GM12878 (cell line): ENCODE data around the gene PFKFB2. TPM values are rescaled to one million over a fixed set of nuclear protein-coding genes. Genes with fewer than 3 reads are reported as not detected.

Experiments
- ATAC-seq: fragments of 200-7000 bp; cut with Tn5 transposase; 3 replicates; pipeline ENCODE4 v1.9.1; 2020; ENCODE audit warnings: mild to moderate bottlenecking, moderate library complexity
- BruUV-seq: library from RNA; stranded (reverse); fragments of 400-500 nt; replicated peaks from 2 replicates; lab custom pipeline; 2021; lab: Mats Ljungman, UMichigan
- CTCF ChIA-PET: fragments of 300-600 bp; sonication (Branson Sonifier 250); formaldehyde crosslinking; extraction: SDS; loops from one replicate; lab custom pipeline; 2021; ENCODE audit warnings: inconsistent platforms; lab: Yijun Ruan, JAX
- POLR2A ChIA-PET: fragments of 350-600 bp; formaldehyde crosslinking; extraction: SDS; loops from one replicate; lab custom pipeline; 2021; ENCODE audit warnings: inconsistent platforms; lab: Charles Lee
- RAD21 ChIA-PET: fragments of 300-600 bp; sonication (Branson Sonifier 250); formaldehyde crosslinking; loops from one replicate; lab custom pipeline; 2023; ENCODE audit warnings: antibody characterized with exemption; ENCODE audit not compliant: unreplicated experiment; lab: Charles Lee
- SMC1A ChIA-PET: fragments of 300-600 bp; sonication (Branson Sonifier 250); formaldehyde crosslinking; loops from one replicate; lab custom pipeline; 2023; ENCODE audit not compliant: unreplicated experiment, uncharacterized antibody; lab: Charles Lee
- DNase-seq: peaks from one replicate; pipeline ENCODE4 v3.0.0-alpha.2; 2011; ENCODE audit warnings: low read depth, low spot score
- FAIRE-seq: peaks from 3 replicates; lab custom pipeline; 2011; peaks lifted over from hg19 to GRCh38; lab: Jason Lieb, UNC
- H2AFZ ChIP-seq: 2 replicates; pipeline ENCODE4 v1.6.0; 2011; ENCODE audit warnings: low read depth, low read length, control low read depth; ENCODE audit not compliant: control insufficient read depth
- H3K27ac ChIP-seq: 2 replicates; pipeline ENCODE4 v1.5.1; 2011; ENCODE audit warnings: control low read depth; ENCODE audit not compliant: control insufficient read depth, insufficient read depth
- H3K27me3 ChIP-seq, 2 experiments: replicated peaks in 1 of 2; 2 replicates each; pipeline versions ENCODE4 v1.6.0 to v1.6.1; 2011; ENCODE audit warnings: low read length in 1 of 2; ENCODE audit not compliant: control insufficient read depth in 2 of 2, insufficient read depth in 2 of 2
- H3K36me3 ChIP-seq, 2 experiments: 2 replicates each; pipeline ENCODE4 v1.5.1; 2011; ENCODE audit warnings: low read length in 1 of 2; ENCODE audit not compliant: control insufficient read depth in 2 of 2, insufficient read depth in 2 of 2
- H3K4me1 ChIP-seq: 2 replicates; pipeline ENCODE4 v1.6.1; 2011; ENCODE audit warnings: mild to moderate bottlenecking, low read length, moderate library complexity, mixed read lengths; ENCODE audit not compliant: control insufficient read depth, insufficient read depth
- H3K4me2 ChIP-seq: 2 replicates; pipeline ENCODE4 v1.6.0; 2011; ENCODE audit warnings: control low read depth; ENCODE audit not compliant: control insufficient read depth, insufficient read depth
- H3K4me3 ChIP-seq: fragments of 200-600 bp; sonication (generic); 2 replicates; pipeline ENCODE4 v1.5.1; 2016
- H3K79me2 ChIP-seq: 2 replicates; pipeline ENCODE4 v1.6.0; 2011; ENCODE audit warnings: low read length; ENCODE audit not compliant: control insufficient read depth, insufficient read depth
- H3K9ac ChIP-seq: 2 replicates; pipeline ENCODE4 v1.8.0; 2011; ENCODE audit warnings: low read length, control low read depth, mixed read lengths; ENCODE audit not compliant: control insufficient read depth, insufficient read depth
- H3K9me3 ChIP-seq: replicated peaks from 3 replicates; pipeline ENCODE4 v1.5.1; 2011; ENCODE audit warnings: mild to moderate bottlenecking, low read length; ENCODE audit not compliant: control insufficient read depth, insufficient read depth
- H4K20me1 ChIP-seq: 2 replicates; pipeline ENCODE4 v1.6.0; 2011; ENCODE audit not compliant: control insufficient read depth, insufficient read depth
- BACH1 ChIP-seq: fragments of 450-650 bp; IDR thresholded peaks from 2 replicates; pipeline ENCODE4 v1.6.1; 2017; ENCODE audit warnings: mild to moderate bottlenecking, borderline replicate concordance
- EGR1 ChIP-seq, 2 experiments: IDR thresholded peaks; 1 replicate in 1 of 2; 2 replicates in 1 of 2; pipeline ENCODE4 v1.6.1; 2011 to 2012; ENCODE audit warnings: low read depth in 2 of 2, low read length in 2 of 2, borderline replicate concordance in 1 of 2, mild to moderate bottlenecking in 1 of 2, moderate library complexity in 1 of 2
- NR2C2 ChIP-seq: IDR thresholded peaks from 2 replicates; pipeline ENCODE4 v1.6.1; 2011; ENCODE audit warnings: borderline replicate concordance, low read depth; ENCODE audit not compliant: control insufficient read depth, insufficient read length
- PAX8 ChIP-seq: fragments of 450-650 bp; IDR thresholded peaks from 2 replicates; pipeline ENCODE4 v1.6.1; 2017; ENCODE audit warnings: mild to moderate bottlenecking, moderate library complexity
- RUNX3 ChIP-seq: IDR thresholded peaks from 2 replicates; pipeline ENCODE4 v1.6.1; 2012; ENCODE audit warnings: low read length, inconsistent platforms
- SP1 ChIP-seq: IDR thresholded peaks from one replicate; pipeline ENCODE4 v1.6.1; 2011; ENCODE audit warnings: low read depth, low read length
- WGBS: methylation state at CpG from one replicate; pipeline ENCODE4 v1.1.6; 2016; ENCODE audit warnings: low lambda C conversion rate; ENCODE audit not compliant: insufficient replicate concordance, insufficient coverage; ENCODE audit errors: missing lambda C conversion rate; 5-methylcytosine and 5-hydroxymethylcytosine counted together
- in situ Hi-C: fragments of 300-500 bp; cut with MboI; formaldehyde crosslinking; loops from 9 replicates; pipeline ENCODE4 v1.14.3; 2018; ENCODE audit warnings: mixed read lengths
- intact Hi-C: fragments of 100-400 bp; cut with micrococcal nuclease; formaldehyde crosslinking; loops from one replicate; pipeline ENCODE4 v1.14.2; 2022; ENCODE audit not compliant: unreplicated experiment
- polyA plus RNA-seq, 11 experiments: library from polyadenylated mRNA; depleted of rRNA in 4 of 11; unstranded in 6 of 11; stranded (reverse) in 5 of 11; fragments of >200 nt; fragmentation: Nextera tagmentation in 4 of 11; fragmentation: Illumina TruSeq in 1 of 11; extraction: Ambion mirVana in 4 of 11; extraction: Trizol in 1 of 11; gene quantifications; 1 replicate in 1 of 11; 2 replicates in 10 of 11; pipeline versions ENCODE4 v1.2.1 to v1.2.3, GENCODE V29; 2011 to 2016; ENCODE audit warnings: inconsistent platforms in 2 of 11, missing spikeins in 2 of 11, low read depth in 1 of 11
- total RNA-seq, 4 experiments: library from RNA; depleted of rRNA in 3 of 4; stranded (reverse); fragments of >200 nt in 3 of 4; fragmentation: Illumina TruSeq in 1 of 4; extraction: Trizol in 1 of 4; gene quantifications; 2 replicates each; pipeline versions ENCODE4 v1.2.1 to v1.2.3, GENCODE V29; 2013 to 2021
- TF ChIP-seq, protein P1 (sequence below): fragments of 450-650 bp; formaldehyde crosslinking; IDR thresholded peaks from 2 replicates; pipeline ENCODE4 v1.5.0; 2022; ENCODE audit warnings: mild to moderate bottlenecking, missing genetic modification characterization
- TF ChIP-seq, protein P2 (sequence below): fragments of 450-650 bp; formaldehyde crosslinking; IDR thresholded peaks from 2 replicates; pipeline ENCODE4 v1.4.0; 2020; ENCODE audit warnings: mild to moderate bottlenecking, moderate library complexity

PFKFB2 gene
- total and polyA plus RNA-seq, 10 of the 15 experiments (the other 5 are each of a cell fraction or from before 2014, with no cell fraction given): 0.40 to 1.3 (median 1.0) TPM

DNA sequence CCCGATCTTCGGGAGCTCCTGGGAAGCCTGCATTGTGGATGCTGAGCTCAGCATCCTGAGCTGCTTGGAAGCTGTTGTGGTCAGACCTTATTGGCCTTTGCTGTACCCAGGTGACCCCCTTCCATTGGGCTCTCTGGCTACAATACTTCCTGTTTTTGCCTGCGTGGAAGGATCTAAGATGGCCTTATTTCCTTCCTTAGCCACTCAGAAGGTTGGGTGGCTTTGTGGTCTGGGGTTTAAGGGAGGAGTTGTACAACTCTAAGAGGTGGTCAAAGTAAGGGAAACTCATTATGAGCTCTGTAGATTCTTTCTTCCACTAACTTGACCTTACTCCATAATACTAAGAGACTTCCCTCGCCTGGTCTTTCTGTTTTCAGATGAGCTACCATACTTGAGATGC is 17.7 kb downstream of the PFKFB2 start:
- no peak; the same call in 2 of the 3 replicates for ATAC-seq
- BruUV-seq: no TSS peak
- no peaks in the 10 kb centered on the region for H4K20me1 ChIP-seq
- no peak overlapping the region for H3K9ac ChIP-seq
- TF ChIP-seq BACH1 (no peak), RUNX3 (peak; percentile 33)
- TF ChIP-seq, all 136 proteins: peak for 1
- Histone ChIP-seq H2AFZ (no peak overlapping the region), H3K79me2 (no peaks in the 10 kb centered on the region), H3K27ac (no peak overlapping the region), H3K27me3 (no peaks in the 10 kb centered on the region), H3K4me2 (no peak overlapping the region), H3K4me1 (peaks cover 12% of the 10 kb centered on the region), H3K9me3 (no peaks in the 10 kb centered on the region), H3K4me3 (no peak overlapping the region), H3K36me3 (no peaks in the 10 kb centered on the region)
- no peak for FAIRE-seq
- no peak for DNase-seq
- WGBS: 78% methylated on average over 4 of the region's 4 CpGs
- POLR2A ChIA-PET: interaction anchor here (0.5 to 0.9 kb wide), 3 partner anchors 18 to 250 kb away, joined by 3 to 4 read pairs (median 4); partner anchors contain the start of gene PFKFB2
- in situ Hi-C loops: no loop called here
- intact Hi-C loops: no loop called here
- CTCF ChIA-PET: interaction anchor here (0.7 to 10.2 kb wide), 7 partner anchors 10 to 429 kb away, joined by 3 to 131 read pairs (median 5); partner anchors contain the start of genes PFKFB2 and YOD1
- RAD21 ChIA-PET: interaction anchor here (1.0 to 1.5 kb wide), 2 partner anchors 138 to 336 kb away, joined by 3 to 4 read pairs; no protein-coding TSS in a partner anchor
- SMC1A ChIA-PET: interaction anchor here (0.8 to 7.7 kb wide), 6 partner anchors 10 to 422 kb away, joined by 3 to 66 read pairs (median 4); partner anchors contain the start of gene YOD1

DNA sequence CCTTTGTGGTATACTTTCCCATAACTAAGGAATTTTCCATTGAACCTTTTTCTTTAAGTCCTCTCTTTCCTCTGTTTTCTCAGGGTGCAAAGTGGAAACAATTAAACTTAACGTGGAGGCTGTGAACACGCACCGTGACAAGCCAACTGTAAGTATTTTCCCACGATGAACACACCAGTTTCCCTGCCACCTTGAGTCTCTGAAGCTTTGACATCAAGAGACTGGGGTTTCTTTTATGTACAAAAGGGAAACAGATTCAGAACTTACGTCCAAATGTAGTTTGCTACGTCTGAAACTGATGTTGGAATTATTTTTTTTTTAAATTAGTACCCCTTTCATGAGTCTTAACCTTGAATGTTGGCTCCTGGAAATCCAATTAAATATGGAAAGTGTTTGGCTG is 18.4 kb downstream of the PFKFB2 start:
- Histone ChIP-seq H3K36me3 (no peaks in the 10 kb centered on the region), H3K9ac (no peak overlapping the region), H3K9me3 (no peaks in the 10 kb centered on the region), H4K20me1 (no peaks in the 10 kb centered on the region), H3K4me1 (peaks cover 12% of the 10 kb centered on the region), H3K79me2 (no peaks in the 10 kb centered on the region), H2AFZ (no peak overlapping the region), H3K4me3 (no peak overlapping the region), H3K4me2 (no peak overlapping the region), H3K27me3 (no peaks in the 10 kb centered on the region), H3K27ac (no peak overlapping the region)
- RAD21 ChIA-PET: interaction anchor here (1.0 to 1.5 kb wide), 3 partner anchors 139 to 360 kb away, joined by 3 to 4 read pairs (median 3); no protein-coding TSS in a partner anchor
- DNase-seq (no peak), ATAC-seq (no peak), FAIRE-seq (no peak)
- SMC1A ChIA-PET: interaction anchor here (0.8 to 7.7 kb wide), 5 partner anchors 9 to 421 kb away, joined by 3 to 66 read pairs (median 3); partner anchors contain the start of gene YOD1
- POLR2A ChIA-PET: interaction anchor here (0.6 to 0.9 kb wide), 2 partner anchors 18 to 250 kb away, joined by 4 read pairs; partner anchors contain the start of gene PFKFB2
- 89% methylated on average over 6 of the region's 6 CpGs for WGBS
- CTCF ChIA-PET: interaction anchor here (0.7 to 10.2 kb wide), 7 partner anchors 9 to 428 kb away, joined by 3 to 131 read pairs (median 5); partner anchors contain the start of genes PFKFB2 and YOD1
- BruUV-seq: no TSS peak
- in situ Hi-C loops: no loop called here
- intact Hi-C loops: no loop called here
- TF ChIP-seq NR2C2 (no peak), PAX8 (no peak), EGR1 (IDR thresholded peaks at IDR 0.05; ENCODE audit: borderline replicate concordance in 1 of 2, low read depth in 2 of 2, low read length in 2 of 2) (no peak), SP1 (no peak)
- TF ChIP-seq, protein P1, sequence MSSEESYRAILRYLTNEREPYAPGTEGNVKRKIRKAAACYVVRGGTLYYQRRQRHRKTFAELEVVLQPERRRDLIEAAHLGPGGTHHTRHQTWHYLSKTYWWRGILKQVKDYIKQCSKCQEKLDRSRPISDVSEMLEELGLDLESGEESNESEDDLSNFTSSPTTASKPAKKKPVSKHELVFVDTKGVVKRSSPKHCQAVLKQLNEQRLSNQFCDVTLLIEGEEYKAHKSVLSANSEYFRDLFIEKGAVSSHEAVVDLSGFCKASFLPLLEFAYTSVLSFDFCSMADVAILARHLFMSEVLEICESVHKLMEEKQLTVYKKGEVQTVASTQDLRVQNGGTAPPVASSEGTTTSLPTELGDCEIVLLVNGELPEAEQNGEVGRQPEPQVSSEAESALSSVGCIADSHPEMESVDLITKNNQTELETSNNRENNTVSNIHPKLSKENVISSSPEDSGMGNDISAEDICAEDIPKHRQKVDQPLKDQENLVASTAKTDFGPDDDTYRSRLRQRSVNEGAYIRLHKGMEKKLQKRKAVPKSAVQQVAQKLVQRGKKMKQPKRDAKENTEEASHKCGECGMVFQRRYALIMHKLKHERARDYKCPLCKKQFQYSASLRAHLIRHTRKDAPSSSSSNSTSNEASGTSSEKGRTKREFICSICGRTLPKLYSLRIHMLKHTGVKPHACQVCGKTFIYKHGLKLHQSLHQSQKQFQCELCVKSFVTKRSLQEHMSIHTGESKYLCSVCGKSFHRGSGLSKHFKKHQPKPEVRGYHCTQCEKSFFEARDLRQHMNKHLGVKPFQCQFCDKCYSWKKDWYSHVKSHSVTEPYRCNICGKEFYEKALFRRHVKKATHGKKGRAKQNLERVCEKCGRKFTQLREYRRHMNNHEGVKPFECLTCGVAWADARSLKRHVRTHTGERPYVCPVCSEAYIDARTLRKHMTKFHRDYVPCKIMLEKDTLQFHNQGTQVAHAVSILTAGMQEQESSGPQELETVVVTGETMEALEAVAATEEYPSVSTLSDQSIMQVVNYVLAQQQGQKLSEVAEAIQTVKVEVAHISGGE (CRISPR knock-in tag): no peak
- TF ChIP-seq, protein P2, sequence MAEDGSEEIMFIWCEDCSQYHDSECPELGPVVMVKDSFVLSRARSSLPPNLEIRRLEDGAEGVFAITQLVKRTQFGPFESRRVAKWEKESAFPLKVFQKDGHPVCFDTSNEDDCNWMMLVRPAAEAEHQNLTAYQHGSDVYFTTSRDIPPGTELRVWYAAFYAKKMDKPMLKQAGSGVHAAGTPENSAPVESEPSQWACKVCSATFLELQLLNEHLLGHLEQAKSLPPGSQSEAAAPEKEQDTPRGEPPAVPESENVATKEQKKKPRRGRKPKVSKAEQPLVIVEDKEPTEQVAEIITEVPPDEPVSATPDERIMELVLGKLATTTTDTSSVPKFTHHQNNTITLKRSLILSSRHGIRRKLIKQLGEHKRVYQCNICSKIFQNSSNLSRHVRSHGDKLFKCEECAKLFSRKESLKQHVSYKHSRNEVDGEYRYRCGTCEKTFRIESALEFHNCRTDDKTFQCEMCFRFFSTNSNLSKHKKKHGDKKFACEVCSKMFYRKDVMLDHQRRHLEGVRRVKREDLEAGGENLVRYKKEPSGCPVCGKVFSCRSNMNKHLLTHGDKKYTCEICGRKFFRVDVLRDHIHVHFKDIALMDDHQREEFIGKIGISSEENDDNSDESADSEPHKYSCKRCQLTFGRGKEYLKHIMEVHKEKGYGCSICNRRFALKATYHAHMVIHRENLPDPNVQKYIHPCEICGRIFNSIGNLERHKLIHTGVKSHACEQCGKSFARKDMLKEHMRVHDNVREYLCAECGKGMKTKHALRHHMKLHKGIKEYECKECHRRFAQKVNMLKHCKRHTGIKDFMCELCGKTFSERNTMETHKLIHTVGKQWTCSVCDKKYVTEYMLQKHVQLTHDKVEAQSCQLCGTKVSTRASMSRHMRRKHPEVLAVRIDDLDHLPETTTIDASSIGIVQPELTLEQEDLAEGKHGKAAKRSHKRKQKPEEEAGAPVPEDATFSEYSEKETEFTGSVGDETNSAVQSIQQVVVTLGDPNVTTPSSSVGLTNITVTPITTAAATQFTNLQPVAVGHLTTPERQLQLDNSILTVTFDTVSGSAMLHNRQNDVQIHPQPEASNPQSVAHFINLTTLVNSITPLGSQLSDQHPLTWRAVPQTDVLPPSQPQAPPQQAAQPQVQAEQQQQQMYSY (CRISPR knock-in tag): no peak
